OCI-LY7 (cell line): ENCODE measurements around the gene ALK. TPM values are rescaled to one million over a fixed set of nuclear protein-coding genes. Genes with fewer than 3 reads are reported as not detected.

Source experiments
- BruUV-seq: library from RNA; stranded (reverse); fragments of 400-500 nt; replicated peaks from 2 replicates; lab custom pipeline; 2021; lab: Mats Ljungman, UMichigan
- CTCF ChIA-PET: fragments of 300-600 bp; sonication (Branson Sonifier 250); formaldehyde crosslinking; loops from one replicate; lab custom pipeline; 2022; ENCODE audit warnings: antibody characterized with exemption; ENCODE audit not compliant: unreplicated experiment; lab: Charles Lee
- POLR2A ChIA-PET: fragments of 300-600 bp; sonication (Branson Sonifier 250); formaldehyde crosslinking; loops from one replicate; lab custom pipeline; 2022; ENCODE audit warnings: antibody characterized with exemption; lab: Charles Lee
- DNase-seq: peaks from one replicate; pipeline ENCODE4 v3.0.0-alpha.2; 2015; ENCODE audit warnings: low spot score
- H2AFZ ChIP-seq: fragments of 200-600 bp; sonication (generic), shearing (Covaris generic); 2 replicates; pipeline ENCODE4 v1.6.1; 2014; ENCODE audit warnings: mild to moderate bottlenecking, antibody characterized with exemption, low read length, moderate library complexity
- H3K27ac ChIP-seq: fragments of 200-600 bp; sonication (generic); 2 replicates; pipeline ENCODE4 v1.5.1; 2014; ENCODE audit warnings: mixed run types, low read depth, mild to moderate bottlenecking, moderate library complexity, low read length, inconsistent platforms; ENCODE audit not compliant: poor library complexity, severe bottlenecking
- H3K36me3 ChIP-seq: fragments of 200-600 bp; sonication (generic); 2 replicates; pipeline ENCODE4 v1.6.1; 2014; ENCODE audit warnings: mild to moderate bottlenecking, antibody characterized with exemption, low read length, moderate library complexity, mixed read lengths; ENCODE audit not compliant: insufficient read depth
- H3K4me1 ChIP-seq: fragments of 200-600 bp; sonication (generic); 2 replicates; pipeline ENCODE4 v1.5.1; 2014; ENCODE audit warnings: mild to moderate bottlenecking, low read length; ENCODE audit not compliant: insufficient read depth, poor library complexity, severe bottlenecking
- H3K4me2 ChIP-seq: fragments of 200-600 bp; sonication (generic); 2 replicates; pipeline ENCODE4 v1.6.1; 2014; ENCODE audit warnings: mild to moderate bottlenecking, low read length
- H3K4me3 ChIP-seq: fragments of 200-600 bp; sonication (generic); 2 replicates; pipeline ENCODE4 v1.5.1; 2014; ENCODE audit warnings: mild to moderate bottlenecking, low read depth, low read length; ENCODE audit not compliant: poor library complexity, severe bottlenecking
- H3K79me2 ChIP-seq: fragments of 200-600 bp; sonication (generic); 2 replicates; pipeline ENCODE4 v1.6.1; 2016; ENCODE audit warnings: low read depth, mild to moderate bottlenecking, low read length, moderate library complexity, mixed read lengths; ENCODE audit not compliant: insufficient read depth
- H3K9me2 ChIP-seq: fragments of 200-600 bp; sonication (generic); 2 replicates; pipeline ENCODE4 v1.6.1; 2016; ENCODE audit warnings: mild to moderate bottlenecking, low read length, mixed read lengths; ENCODE audit not compliant: insufficient read depth
- H3K9me3 ChIP-seq: fragments of 200-600 bp; sonication (generic); 2 replicates; pipeline ENCODE4 v1.6.1; 2014; ENCODE audit warnings: mild to moderate bottlenecking, mixed run types, low read length, mixed read lengths
- H4K20me1 ChIP-seq: fragments of 200-600 bp; sonication (generic); 2 replicates; pipeline ENCODE4 v1.6.1; 2014; ENCODE audit warnings: mild to moderate bottlenecking, antibody characterized with exemption, low read length, moderate library complexity, mixed read lengths; ENCODE audit not compliant: insufficient read depth
- CTCF ChIP-seq: fragments of 200-600 bp; sonication (generic); conservative IDR thresholded peaks from 2 replicates; pipeline ENCODE4 v1.5.1; 2014; ENCODE audit warnings: mild to moderate bottlenecking, antibody characterized with exemption, low read length, moderate library complexity, mixed read lengths
- EZH2phosphoT487 ChIP-seq: fragments of 200-600 bp; sonication (generic); IDR thresholded peaks from 2 replicates; pipeline ENCODE4 v1.6.1; 2018; ENCODE audit warnings: low read depth, borderline replicate concordance, mild to moderate bottlenecking, mixed run types, antibody characterized with exemption, low read length, moderate library complexity, mixed read lengths
- intact Hi-C: fragments of 100-400 bp; cut with micrococcal nuclease; formaldehyde crosslinking; loops from one replicate; pipeline ENCODE4 v1.10.0; 2022; ENCODE audit not compliant: unreplicated experiment
- total RNA-seq, 2 experiments: library from RNA; depleted of rRNA in 1 of 2; stranded (reverse); fragments of >200 nt in 1 of 2; shearing (Covaris generic) in 1 of 2; gene quantifications; 2 replicates each; pipeline ENCODE4 v1.2.3, GENCODE V29; 2014 to 2022

Gene ALK
- total RNA-seq, 2 experiments from 2014 or later = 0.09 TPM; not detected in 1

GRCh38 chr2:29811378-29811777 lies 110.0 kb downstream of the ALK start:
- POLR2A ChIA-PET = interaction anchor here (1.0 kb wide), 1 partner anchor 57 kb away, joined by 6 read pairs; no protein-coding TSS in a partner anchor
- no TSS peak for BruUV-seq
- Histone ChIP-seq H3K9me3 (no peaks in the 10 kb centered on the region), H3K27ac (no peak overlapping the region), H3K79me2 (no peaks in the 10 kb centered on the region), H3K4me1 (no peaks in the 10 kb centered on the region), H3K4me3 (no peak overlapping the region), H3K4me2 (no peak overlapping the region), H2AFZ (no peak overlapping the region), H4K20me1 (no peaks in the 10 kb centered on the region), H3K36me3 (no peaks in the 10 kb centered on the region), H3K9me2 (no peaks in the 10 kb centered on the region)
- CTCF ChIA-PET = no interaction called here
- no peak for DNase-seq
- intact Hi-C loops = no loop called here
- TF ChIP-seq CTCF (no peak), EZH2phosphoT487 (no peak)

GRCh38 chr2:29810956-29811355 lies 110.4 kb downstream of the ALK start:
- Histone ChIP-seq H3K9me3 (no peaks in the 10 kb centered on the region), H2AFZ (no peak overlapping the region), H4K20me1 (no peaks in the 10 kb centered on the region), H3K79me2 (no peaks in the 10 kb centered on the region), H3K36me3 (no peaks in the 10 kb centered on the region), H3K9me2 (no peaks in the 10 kb centered on the region), H3K4me2 (no peak overlapping the region), H3K4me1 (no peaks in the 10 kb centered on the region), H3K27ac (no peak overlapping the region), H3K4me3 (no peak overlapping the region)
- intact Hi-C loops = no loop called here
- CTCF ChIA-PET = no interaction called here
- BruUV-seq = no TSS peak
- POLR2A ChIA-PET = interaction anchor here (1.0 kb wide), 1 partner anchor 56 kb away, joined by 6 read pairs; no protein-coding TSS in a partner anchor
- TF ChIP-seq EZH2phosphoT487 = no peak
- no peak for TF ChIP-seq CTCF
- DNase-seq = no peak

GRCh38 chr2:29808321-29808720 lies 113.1 kb downstream of the ALK start:
- Histone ChIP-seq H2AFZ (no peak overlapping the region), H3K79me2 (no peaks in the 10 kb centered on the region), H3K9me2 (no peaks in the 10 kb centered on the region), H3K4me3 (no peak overlapping the region), H3K9me3 (no peaks in the 10 kb centered on the region), H3K36me3 (no peaks in the 10 kb centered on the region), H3K4me2 (no peak overlapping the region), H3K4me1 (no peaks in the 10 kb centered on the region), H4K20me1 (no peaks in the 10 kb centered on the region), H3K27ac (no peak overlapping the region)
- ChIA-PET CTCF (no interaction called here), POLR2A (no interaction called here)
- intact Hi-C loops = no loop called here
- TF ChIP-seq CTCF (no peak), EZH2phosphoT487 (no peak)
- DNase-seq = no peak
- no TSS peak for BruUV-seq
